ENCODE measurements around the gene IL17D.
"Not testable (repeated sequence)": the region's sequence is repeated elsewhere in the genome, so short reads cannot be mapped to it uniquely, and the experiment has no call there.

IL17D gene

DNA sequence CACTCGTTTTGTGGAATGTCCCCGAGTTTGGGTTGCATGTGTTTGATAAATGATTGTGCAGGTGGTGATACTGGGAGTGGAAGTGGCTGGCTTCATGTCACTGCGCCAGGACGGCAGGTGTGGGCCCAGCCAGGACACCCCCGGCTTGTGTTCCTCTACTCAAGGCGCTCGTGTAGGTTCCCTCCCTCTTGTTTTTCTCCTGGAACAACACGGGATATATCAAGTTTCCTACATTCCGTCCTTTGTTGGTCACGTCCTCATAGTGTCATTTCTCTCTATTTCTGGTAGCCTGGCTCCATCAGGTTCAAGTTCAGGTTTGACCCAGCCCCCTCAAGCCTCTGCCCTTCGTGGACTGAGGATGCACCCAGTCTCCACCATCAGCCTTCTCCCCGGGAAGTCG is 16.3 kb downstream of the IL17D start:
- DNase-seq (ENCODE audit: low spot score), result no peak

DNA sequence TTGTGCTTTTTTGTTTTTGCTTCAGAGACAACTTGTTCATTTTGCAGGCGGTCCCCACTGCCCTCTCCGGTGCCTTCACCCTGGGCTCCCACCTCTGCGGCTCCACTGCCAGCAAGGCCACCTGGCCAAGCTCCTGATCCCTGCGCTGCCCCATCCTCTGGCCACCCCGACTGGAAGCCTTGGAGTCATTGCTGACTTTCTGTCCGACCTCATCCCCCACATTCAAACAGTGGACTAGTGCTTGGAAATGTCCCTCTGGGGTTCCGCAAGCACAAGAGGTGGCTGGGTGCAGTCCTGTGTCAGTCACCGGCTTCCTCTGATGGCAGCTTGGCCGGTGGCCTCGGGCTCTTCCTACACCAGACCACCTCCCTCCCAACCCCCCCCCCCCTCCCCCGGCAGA is 17.0 kb downstream of the IL17D start:
- no peak for DNase-seq (ENCODE audit: low spot score)

DNA sequence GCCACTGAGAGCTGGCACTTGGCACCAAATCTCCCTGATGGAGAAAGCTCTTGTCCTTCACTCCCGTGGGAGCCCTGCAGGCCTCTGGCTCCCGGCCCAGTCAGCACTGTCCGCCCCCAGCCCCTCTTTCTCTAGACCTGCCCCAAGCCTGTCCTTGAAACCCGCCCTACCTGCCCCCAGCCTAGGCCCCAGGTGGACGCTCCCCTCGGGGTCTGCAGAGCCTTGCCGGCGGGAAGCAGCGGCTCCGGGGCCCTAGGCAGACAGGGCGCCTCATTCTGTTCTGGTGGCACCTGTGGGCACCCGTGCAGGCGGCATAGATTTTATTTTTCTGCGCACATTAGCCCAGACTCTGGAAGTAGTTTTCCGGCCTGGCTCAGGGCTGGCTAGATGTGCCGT is 17.6 kb downstream of the IL17D start:
- DNase-seq (ENCODE audit: low spot score), result no peak

DNA sequence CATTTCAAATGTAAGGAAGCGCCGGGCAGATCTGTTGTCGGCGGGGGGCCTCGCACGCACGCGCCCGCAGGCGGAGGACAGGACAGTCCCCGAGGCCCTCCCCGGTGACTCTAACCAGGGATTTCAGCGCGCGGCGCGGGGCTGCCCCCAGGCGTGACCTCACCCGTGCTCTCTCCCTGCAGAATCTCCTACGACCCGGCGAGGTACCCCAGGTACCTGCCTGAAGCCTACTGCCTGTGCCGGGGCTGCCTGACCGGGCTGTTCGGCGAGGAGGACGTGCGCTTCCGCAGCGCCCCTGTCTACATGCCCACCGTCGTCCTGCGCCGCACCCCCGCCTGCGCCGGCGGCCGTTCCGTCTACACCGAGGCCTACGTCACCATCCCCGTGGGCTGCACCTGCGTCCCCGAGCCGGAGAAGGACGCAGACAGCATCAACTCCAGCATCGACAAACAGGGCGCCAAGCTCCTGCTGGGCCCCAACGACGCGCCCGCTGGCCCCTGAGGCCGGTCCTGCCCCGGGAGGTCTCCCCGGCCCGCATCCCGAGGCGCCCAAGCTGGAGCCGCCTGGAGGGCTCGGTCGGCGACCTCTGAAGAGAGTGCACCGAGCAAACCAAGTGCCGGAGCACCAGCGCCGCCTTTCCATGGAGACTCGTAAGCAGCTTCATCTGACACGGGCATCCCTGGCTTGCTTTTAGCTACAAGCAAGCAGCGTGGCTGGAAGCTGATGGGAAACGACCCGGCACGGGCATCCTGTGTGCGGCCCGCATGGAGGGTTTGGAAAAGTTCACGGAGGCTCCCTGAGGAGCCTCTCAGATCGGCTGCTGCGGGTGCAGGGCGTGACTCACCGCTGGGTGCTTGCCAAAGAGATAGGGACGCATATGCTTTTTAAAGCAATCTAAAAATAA is 18.2 kb downstream of the IL17D start:
- DNase-seq (ENCODE audit: low spot score), result no peak

DNA sequence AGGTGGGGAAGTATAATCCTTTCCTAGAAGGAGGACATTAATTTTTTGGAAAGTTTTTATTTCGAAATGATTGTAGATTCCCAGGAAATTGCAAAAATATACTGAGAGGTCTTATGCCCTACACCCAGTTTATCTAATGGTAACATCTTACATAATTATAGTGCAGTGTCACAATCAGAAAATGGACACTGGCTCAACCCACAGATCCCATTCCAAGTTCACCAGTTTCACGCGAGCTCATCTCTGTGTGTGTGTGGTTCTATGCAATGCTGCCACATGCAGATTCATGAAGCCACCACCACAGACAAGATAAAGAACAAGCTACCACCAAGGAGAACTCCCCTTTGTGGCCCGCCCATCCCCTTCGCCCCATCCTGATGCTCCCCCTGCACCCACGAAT is 24.4 kb downstream of the IL17D start:
- DNase-seq (ENCODE audit: low spot score), result no peak

DNA sequence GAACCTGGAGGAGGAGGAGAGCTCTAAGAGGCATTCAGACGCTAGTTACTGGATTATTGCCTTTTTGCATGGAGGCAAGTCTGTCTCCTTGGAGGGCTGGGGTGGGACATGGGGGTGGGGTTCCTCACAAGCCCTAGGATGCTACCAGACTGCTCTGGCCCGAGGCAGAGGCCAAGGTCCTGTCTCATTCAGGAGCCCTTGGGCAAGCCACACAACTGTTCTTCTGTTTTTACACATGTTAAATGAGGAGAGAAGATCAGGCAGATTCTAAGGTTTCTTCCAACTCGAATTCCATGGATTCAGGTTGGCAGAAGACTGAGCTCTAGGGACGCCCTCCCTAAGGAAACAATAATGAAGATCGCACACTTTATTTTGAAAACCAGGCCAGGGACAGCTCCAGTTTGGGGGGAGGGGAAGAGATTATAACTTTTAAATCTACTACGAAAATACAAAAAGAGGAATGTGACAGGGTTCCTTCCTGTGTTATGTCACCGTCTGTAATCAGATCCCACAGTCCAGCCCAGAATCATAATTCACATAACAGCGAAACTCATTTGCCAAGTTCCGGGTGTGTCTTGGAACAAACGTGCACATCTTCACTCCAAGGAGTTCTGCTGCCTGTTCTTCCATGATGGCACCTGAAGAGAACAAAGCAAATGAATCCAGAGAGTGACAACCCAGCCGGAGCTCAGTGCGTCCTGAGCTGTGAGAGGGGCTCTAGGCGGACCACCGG is 25.2 kb downstream of the IL17D start:
- no peak for DNase-seq (ENCODE audit: low spot score)

DNA sequence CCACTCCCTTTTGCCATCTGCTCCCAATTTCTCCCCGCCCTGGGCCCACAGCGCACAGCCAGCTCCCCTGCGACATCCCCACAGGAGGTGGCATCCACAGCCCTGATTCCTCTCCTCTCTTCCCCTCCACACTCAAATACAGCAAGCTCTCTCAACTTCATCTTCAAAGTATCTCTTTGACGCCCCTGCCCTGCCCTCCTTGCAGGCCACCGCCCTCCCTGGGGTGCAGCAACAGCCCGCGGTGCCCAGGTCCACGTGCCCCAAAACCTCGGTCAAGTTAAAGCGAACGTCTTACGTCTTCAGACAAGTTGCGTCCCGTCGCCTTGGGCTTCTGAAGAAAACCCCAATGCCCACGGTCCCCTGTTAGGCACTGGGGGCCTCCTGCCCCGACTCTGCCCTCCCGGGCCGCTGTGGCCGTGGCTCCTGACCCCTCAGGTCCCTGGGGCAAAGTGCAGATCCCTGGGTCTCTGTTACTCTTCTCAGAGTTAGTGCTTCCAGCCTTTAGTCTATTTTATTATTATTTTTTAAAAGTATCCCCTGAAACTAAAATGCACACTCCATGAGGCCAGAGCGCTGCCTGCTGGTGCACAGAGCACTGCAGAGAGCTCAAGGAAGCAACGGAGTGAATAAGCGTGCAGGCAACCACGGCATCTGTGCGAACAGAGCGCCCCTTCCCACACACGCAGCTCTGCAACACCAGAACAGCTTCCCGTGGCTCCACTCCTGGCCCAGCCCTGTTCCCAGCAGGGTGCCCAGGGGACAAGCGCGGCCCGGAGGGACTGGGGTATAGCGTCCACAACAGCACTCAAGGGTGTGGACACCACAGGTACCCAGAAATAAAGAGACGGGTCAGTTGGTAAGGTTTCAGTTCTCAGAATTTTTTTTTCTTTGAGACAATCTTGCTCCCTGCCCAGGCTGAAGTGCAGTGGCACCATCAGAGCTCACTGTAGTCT is 26.4 kb downstream of the IL17D start:
- DNase-seq (ENCODE audit: low spot score), result no peak

DNA sequence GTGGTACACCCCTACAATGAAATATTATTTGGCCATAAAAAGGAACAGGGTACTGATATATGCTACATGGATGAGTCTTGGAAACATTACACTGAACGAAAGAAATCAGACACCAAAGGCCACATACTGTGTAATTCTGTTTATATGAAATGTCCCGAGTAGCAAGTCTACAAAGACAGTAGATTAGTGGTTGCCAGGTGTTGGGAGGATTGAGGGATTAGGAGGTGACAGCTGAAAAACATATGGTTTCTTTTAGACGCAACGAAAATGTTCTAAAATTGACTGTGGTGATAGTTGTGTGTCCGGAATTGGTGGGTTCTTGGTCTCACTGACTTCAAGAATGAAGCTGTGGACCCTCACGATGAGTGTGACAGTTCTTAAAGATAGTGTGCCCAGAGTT is 35.1 kb downstream of the IL17D start:
- no peak for DNase-seq (ENCODE audit: low spot score)

DNA sequence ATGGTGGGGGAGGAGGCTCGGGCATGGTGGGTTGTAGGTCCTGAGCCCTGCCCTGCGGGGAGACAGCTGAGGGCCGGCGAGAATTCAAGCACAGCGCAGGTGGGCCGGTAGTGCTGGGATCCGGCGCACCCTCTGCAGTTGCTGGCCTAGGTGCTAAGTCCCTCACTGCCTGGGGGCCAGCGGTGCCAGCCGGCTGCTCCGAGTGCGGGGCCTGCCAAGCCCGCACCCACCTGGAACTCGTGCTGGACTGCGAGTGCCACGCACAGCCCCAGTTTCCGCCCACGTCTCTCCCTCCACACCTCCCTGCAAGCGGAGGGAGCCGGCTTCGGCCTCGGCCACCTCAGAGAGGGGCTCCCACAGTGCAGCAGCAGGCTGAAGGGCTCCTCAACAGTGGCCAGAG is 36.5 kb downstream of the IL17D start:
- DNase-seq (ENCODE audit: low spot score), result no peak

DNA sequence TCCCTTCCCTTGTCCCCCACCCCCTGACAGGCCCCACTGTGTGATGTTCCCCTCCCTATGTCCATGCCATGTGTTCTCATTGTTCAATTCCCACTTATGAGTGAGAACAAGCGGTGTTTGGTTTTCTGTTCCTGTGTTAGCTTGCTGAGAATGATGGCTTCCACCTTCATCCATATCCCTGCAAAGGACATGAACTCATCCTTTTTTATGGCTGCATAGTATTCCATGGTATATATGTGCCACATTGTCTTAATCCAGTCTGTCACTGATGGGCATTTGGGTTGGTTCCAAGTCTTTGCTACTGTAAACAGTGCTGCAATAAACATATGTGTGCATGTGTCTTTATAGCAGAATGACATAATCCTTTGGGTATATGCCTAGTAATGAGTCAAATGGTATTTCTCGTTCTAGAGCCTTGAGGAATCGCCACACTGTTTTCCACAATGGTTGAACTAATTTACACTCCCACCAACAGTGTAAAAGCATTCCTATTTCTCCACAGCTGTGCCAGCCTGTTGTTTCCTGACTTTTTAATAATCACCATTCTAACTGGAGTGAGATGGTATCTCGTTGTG is 40.4 kb downstream of the IL17D start:
- DNase-seq (ENCODE audit: low spot score), result not testable (repeated sequence)

DNA sequence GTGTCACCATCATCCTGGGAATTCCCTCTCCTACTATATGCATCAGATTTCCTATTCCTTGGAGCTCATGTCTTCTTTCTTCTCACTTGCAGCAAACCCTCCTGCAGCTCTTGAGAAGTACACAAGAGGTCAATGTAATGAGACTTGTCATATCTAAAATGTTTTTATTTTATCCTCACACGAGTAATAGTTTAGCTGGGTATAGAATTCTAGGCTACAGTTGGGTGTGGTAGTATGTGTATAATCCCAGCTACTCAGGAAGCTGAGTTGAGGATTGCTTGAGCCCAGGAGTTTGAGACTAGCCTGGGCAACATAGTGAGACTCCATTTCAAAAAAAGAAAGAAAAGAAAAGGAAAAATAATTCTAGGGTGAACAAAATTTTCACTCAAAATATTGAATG is 45.9 kb downstream of the IL17D start:
- no peak for DNase-seq (ENCODE audit: low spot score)

DNA sequence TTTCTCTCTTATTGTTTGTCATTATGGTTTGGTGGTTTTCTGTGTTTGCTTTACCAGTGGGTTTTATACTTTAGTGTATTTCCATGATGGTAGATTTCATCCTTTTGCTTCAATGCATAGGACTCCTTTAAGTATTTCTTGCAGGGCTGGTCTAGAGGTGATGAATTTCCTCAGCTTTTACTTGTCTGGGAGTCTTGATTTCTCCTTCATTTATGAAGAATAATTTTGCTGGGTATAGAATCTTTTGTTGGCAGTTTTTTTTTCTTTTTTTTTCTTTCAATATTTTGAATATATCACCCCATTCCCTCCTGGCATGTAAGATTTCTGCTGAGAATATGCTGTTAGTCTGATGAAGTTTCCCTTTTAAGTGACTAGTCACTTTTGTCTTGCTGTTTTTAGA is 50.5 kb downstream of the IL17D start:
- no peak for DNase-seq (ENCODE audit: low spot score)

DNA sequence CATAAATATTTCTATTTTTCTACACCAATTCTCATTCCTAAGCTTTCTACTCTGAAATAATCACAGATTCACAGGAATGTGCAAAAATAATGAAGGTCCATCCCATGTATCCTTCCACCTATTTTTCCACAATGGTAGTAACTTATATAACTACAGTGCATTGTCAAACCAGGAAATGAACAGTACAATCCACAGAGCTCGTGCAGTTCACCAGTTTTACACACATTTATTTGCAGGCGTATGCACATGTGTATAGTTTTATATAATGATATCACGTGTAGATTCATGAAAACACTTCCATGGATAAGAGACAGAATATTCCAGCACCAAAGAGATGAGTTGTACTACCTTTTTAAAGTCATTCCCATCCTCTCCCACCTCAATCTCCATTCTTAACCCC is 57.4 kb downstream of the IL17D start:
- no peak for DNase-seq (ENCODE audit: low spot score)

DNA sequence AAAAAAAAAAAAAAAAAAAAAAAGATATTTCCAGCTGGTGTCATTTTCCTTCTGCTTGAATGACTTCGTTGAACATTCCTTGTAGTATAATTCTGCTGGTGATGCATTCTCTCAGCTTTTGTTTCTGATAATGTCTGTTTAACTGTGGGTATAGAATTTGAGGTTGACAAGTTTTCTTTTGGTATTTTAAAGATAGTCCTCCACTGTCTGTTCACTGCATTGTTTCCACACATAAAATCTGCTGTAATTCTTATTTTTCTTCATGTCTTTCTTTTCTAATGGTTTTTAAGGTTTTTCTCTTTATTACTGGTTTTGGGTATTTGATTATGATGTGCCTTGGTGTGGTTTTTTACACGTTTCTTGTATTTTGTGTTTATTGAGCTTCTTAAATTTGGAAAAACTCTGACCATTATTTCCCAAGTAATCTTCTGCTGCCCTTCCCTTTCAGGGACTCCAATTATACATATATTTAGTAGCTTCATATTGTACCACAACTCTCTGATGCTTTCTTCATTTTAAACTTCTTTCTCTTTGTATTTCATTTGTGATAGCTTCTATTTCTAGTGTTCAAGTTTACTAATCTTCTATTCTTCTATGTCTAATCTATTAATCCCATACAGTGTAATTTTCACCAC is 63.9 kb downstream of the IL17D start:
- DNase-seq (ENCODE audit: low spot score), result no peak

DNA sequence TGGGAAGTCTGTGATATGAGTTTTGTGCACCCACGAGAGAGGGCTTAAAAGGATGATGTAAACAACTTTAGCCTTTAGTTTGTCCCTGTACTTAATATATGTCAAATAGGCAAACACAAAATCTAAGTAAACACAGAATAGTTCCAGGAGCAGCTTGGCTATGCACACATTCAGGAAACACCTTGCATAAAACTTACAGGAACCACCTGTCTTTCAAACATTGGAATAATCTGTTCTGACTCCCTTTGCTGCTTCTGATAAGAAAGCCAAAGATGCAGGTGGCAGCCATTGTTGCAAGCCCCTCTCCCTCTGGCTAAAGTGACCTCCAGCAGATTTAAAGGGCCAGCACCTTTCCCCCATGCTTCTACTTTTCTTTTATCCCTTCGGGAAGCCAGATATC is 65.6 kb downstream of the IL17D start:
- no peak for DNase-seq (ENCODE audit: low spot score)

DNA sequence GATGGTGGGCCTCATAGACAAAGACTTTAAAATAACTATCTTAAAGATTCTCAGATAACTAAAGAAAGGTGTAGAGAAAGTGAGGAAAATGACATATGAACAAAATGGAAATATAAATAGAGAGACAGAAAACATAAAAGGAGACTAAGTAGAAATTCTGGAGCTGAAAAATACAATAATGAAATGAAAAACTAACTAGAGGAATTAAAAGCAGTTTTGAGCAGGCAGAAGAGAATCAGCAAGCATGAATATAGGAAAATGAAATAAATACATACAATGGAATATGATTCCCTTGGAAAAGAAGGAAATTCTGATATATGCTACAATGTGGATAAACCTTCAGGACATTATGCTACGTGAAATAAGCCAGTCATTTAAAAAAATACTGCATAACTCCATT is 66.3 kb downstream of the IL17D start:
- DNase-seq (ENCODE audit: low spot score), result no peak

Data from RKO (cell line).